ENCODE measurements around the gene AMELY. TPM values are rescaled to one million over a fixed set of nuclear protein-coding genes. Genes with fewer than 3 reads are reported as not detected.

AMELY gene
- total RNA-seq, 1 experiment from 2014 or later = not detected

GRCh38 chrY:6947695-6948094 is 36.1 kb upstream of the AMELY start:
- H3K27ac ChIP-seq (ENCODE audit: low read depth, low read length, poor library complexity, severe bottlenecking) = no peak overlapping the region
- DNase-seq (ENCODE audit: low spot score) = no peak
- H3K4me1 ChIP-seq (ENCODE audit: insufficient read depth, low read length, poor library complexity, severe bottlenecking) = no peaks in the 10 kb centered on the region
- ChIA-PET CTCF (no interaction called here), POLR2A (ENCODE audit: low non-redundant PET) (no interaction called here)
- no peaks in the 10 kb centered on the region for H3K9me3 ChIP-seq (ENCODE audit: low read depth, low read length, poor library complexity, severe bottlenecking)
- no peak overlapping the region for H3K4me3 ChIP-seq (ENCODE audit: low read depth, low read length, poor library complexity, severe bottlenecking)
- H3K36me3 ChIP-seq (ENCODE audit: insufficient read depth, low read length, poor library complexity, severe bottlenecking) = no peaks in the 10 kb centered on the region
- no peak for TF ChIP-seq CTCF (conservative IDR thresholded peaks at IDR 0.05; ENCODE audit: low read depth, low read length)
- TF ChIP-seq EZH2 (IDR thresholded peaks at IDR 0.05; ENCODE audit: borderline replicate concordance, low read depth, low read length, poor library complexity, severe bottlenecking) = no peak
- H3K27me3 ChIP-seq (replicated peaks; ENCODE audit: insufficient read depth, low read depth, low read length, poor library complexity) = no peaks in the 10 kb centered on the region
- intact Hi-C loops (cut with micrococcal nuclease; ENCODE audit: unreplicated experiment) = no loop called here
- no TSS peak for BruUV-seq (replicated peaks)

- Histone ChIP-seq H3K4me1 (ENCODE audit: insufficient read depth, low read length, poor library complexity, severe bottlenecking) (no peaks in the 10 kb centered on the region), H3K36me3 (ENCODE audit: insufficient read depth, low read length, poor library complexity, severe bottlenecking) (no peaks in the 10 kb centered on the region), H3K9me3 (ENCODE audit: low read depth, low read length, poor library complexity, severe bottlenecking) (no peaks in the 10 kb centered on the region), H3K4me3 (ENCODE audit: low read depth, low read length, poor library complexity, severe bottlenecking) (no peak overlapping the region), H3K27me3 (replicated peaks; ENCODE audit: insufficient read depth, low read depth, low read length, poor library complexity) (no peaks in the 10 kb centered on the region), H3K27ac (ENCODE audit: low read depth, low read length, poor library complexity, severe bottlenecking) (no peak overlapping the region)
- no TSS peak for BruUV-seq (replicated peaks)
- no peak for DNase-seq (ENCODE audit: low spot score)
- intact Hi-C loops (cut with micrococcal nuclease; ENCODE audit: unreplicated experiment) = no loop called here
- TF ChIP-seq EZH2 (IDR thresholded peaks at IDR 0.05; ENCODE audit: borderline replicate concordance, low read depth, low read length, poor library complexity, severe bottlenecking) = no peak
- no peak for TF ChIP-seq CTCF (conservative IDR thresholded peaks at IDR 0.05; ENCODE audit: low read depth, low read length)
- CTCF ChIA-PET = no interaction called here
- POLR2A ChIA-PET (ENCODE audit: low non-redundant PET) = no interaction called here
Measured at GRCh38 chrY:6935497-6935896, 23.9 kb upstream of the AMELY start.

GRCh38 chrY:6931779-6932396 is 20.3 kb upstream of the AMELY start:
- CTCF ChIA-PET = no interaction called here
- no TSS peak for BruUV-seq (replicated peaks)
- POLR2A ChIA-PET (ENCODE audit: low non-redundant PET) = no interaction called here

More at GRCh38 chrY:6931779-6932396, 20.3 kb upstream of the AMELY start:
- Histone ChIP-seq H3K27ac (ENCODE audit: low read depth, low read length, poor library complexity, severe bottlenecking) (no peak overlapping the region), H3K4me1 (ENCODE audit: insufficient read depth, low read length, poor library complexity, severe bottlenecking) (no peaks in the 10 kb centered on the region), H3K36me3 (ENCODE audit: insufficient read depth, low read length, poor library complexity, severe bottlenecking) (no peaks in the 10 kb centered on the region), H3K9me3 (ENCODE audit: low read depth, low read length, poor library complexity, severe bottlenecking) (no peaks in the 10 kb centered on the region), H3K27me3 (replicated peaks; ENCODE audit: insufficient read depth, low read depth, low read length, poor library complexity) (no peaks in the 10 kb centered on the region), H3K4me3 (ENCODE audit: low read depth, low read length, poor library complexity, severe bottlenecking) (no peak overlapping the region)
- no peak for DNase-seq (ENCODE audit: low spot score)
- TF ChIP-seq EZH2 (IDR thresholded peaks at IDR 0.05; ENCODE audit: borderline replicate concordance, low read depth, low read length, poor library complexity, severe bottlenecking) (no peak), CTCF (conservative IDR thresholded peaks at IDR 0.05; ENCODE audit: low read depth, low read length) (no peak)
- intact Hi-C loops (cut with micrococcal nuclease; ENCODE audit: unreplicated experiment) = no loop called here

Data from A673 (cell line).